HFF-Myc (cell line): ENCODE measurements around the gene MUC2.

Experiments used
- DNase-seq: peaks from one replicate; pipeline ENCODE4 v3.0.0-alpha.2; 2011; ENCODE audit warnings: low read depth; ENCODE audit errors: extremely low read depth
- H3K4me3 ChIP-seq: replicated peaks from 2 replicates; pipeline ENCODE4 v1.5.1; 2011; ENCODE audit warnings: low read depth, mild to moderate bottlenecking, control low read depth, low read length
- CTCF ChIP-seq: IDR thresholded peaks from 2 replicates; pipeline ENCODE4 v1.5.1; 2012; ENCODE audit warnings: mild to moderate bottlenecking, low read depth, low read length, control low read depth; ENCODE audit errors: missing control alignments

MUC2 gene

GRCh38 chr11:1116104-1116503 is 41.4 kb downstream of the MUC2 start:
- H3K4me3 ChIP-seq: no peak overlapping the region
- no peak for DNase-seq
- no peak for TF ChIP-seq CTCF

- TF ChIP-seq CTCF: no peak
- no peak for DNase-seq
- H3K4me3 ChIP-seq: no peak overlapping the region
Observed at GRCh38 chr11:1116666-1117390, 42.2 kb downstream of the MUC2 start.

- no peak for DNase-seq
- H3K4me3 ChIP-seq: no peak overlapping the region
- no peak for TF ChIP-seq CTCF
Observed at GRCh38 chr11:1117992-1118391, 43.3 kb downstream of the MUC2 start.

- no peak for DNase-seq
- no peak for TF ChIP-seq CTCF
- no peak overlapping the region for H3K4me3 ChIP-seq
Observed at GRCh38 chr11:1118755-1119603, 44.3 kb downstream of the MUC2 start.

GRCh38 chr11:1119604-1120146 is 45.0 kb downstream of the MUC2 start:
- DNase-seq: no peak
- no peak overlapping the region for H3K4me3 ChIP-seq

More at GRCh38 chr11:1119604-1120146, 45.0 kb downstream of the MUC2 start:
- no peak for TF ChIP-seq CTCF
